Activated CD4-positive, alpha-beta T cell treated with anti-CD3 and anti-CD28 coated beads, Interleukin-2, amount 50 U/mL, for 4 hours (primary cell): ENCODE data around the gene DLL1.

Source experiments
- DNase-seq, 2 experiments: peaks; one replicate each; pipeline ENCODE4 v3.0.0-alpha.2; 2020

The DLL1 gene

GRCh38 chr6:170282512-170283158, 8.2 kb downstream of the DLL1 start:
- no peak for DNase-seq

GRCh38 chr6:170281331-170282292, 9.3 kb downstream of the DLL1 start:
- no peak for DNase-seq

GRCh38 chr6:170280689-170281045, 10.2 kb downstream of the DLL1 start:
- no peak for DNase-seq

- no peak for DNase-seq
Observed at GRCh38 chr6:170279977-170280688, 10.7 kb downstream of the DLL1 start.

GRCh38 chr6:170279426-170279825, 11.5 kb downstream of the DLL1 start:
- DNase-seq, result no peak

- no peak for DNase-seq
Observed at GRCh38 chr6:170278743-170279094, 12.2 kb downstream of the DLL1 start.

GRCh38 chr6:170277893-170278742, 12.8 kb downstream of the DLL1 start:
- DNase-seq, result no peak

GRCh38 chr6:170276369-170277057, 14.4 kb downstream of the DLL1 start:
- no peak for DNase-seq

- no peak for DNase-seq
Observed at GRCh38 chr6:170274713-170275560, 15.9 kb downstream of the DLL1 start.

GRCh38 chr6:170273681-170274080, 17.2 kb downstream of the DLL1 start:
- no peak for DNase-seq

- DNase-seq, result no peak
Observed at GRCh38 chr6:170273191-170273590, 17.7 kb downstream of the DLL1 start.

- no peak for DNase-seq
Observed at GRCh38 chr6:170272341-170273065, 18.4 kb downstream of the DLL1 start.

GRCh38 chr6:170271771-170272314, 19.0 kb downstream of the DLL1 start:
- peak; percentile 60 to 68 for DNase-seq

- no peak for DNase-seq
Observed at GRCh38 chr6:170270984-170271593, 19.8 kb downstream of the DLL1 start.

GRCh38 chr6:170269846-170270541, 20.9 kb downstream of the DLL1 start:
- DNase-seq, result no peak

GRCh38 chr6:170269151-170269845, 21.6 kb downstream of the DLL1 start:
- no peak for DNase-seq

- no peak for DNase-seq
Observed at GRCh38 chr6:170268216-170269129, 22.4 kb downstream of the DLL1 start.
